CD4-positive, alpha-beta T cell treated with Interleukin-2 at 100 ng/mL for 4 hours (primary cell): ENCODE data around the gene SIM1.

Experiments
- DNase-seq: peaks from one replicate; pipeline ENCODE4 v3.0.0-alpha.2; 2020; ENCODE audit warnings: low spot score

Gene SIM1

DNA sequence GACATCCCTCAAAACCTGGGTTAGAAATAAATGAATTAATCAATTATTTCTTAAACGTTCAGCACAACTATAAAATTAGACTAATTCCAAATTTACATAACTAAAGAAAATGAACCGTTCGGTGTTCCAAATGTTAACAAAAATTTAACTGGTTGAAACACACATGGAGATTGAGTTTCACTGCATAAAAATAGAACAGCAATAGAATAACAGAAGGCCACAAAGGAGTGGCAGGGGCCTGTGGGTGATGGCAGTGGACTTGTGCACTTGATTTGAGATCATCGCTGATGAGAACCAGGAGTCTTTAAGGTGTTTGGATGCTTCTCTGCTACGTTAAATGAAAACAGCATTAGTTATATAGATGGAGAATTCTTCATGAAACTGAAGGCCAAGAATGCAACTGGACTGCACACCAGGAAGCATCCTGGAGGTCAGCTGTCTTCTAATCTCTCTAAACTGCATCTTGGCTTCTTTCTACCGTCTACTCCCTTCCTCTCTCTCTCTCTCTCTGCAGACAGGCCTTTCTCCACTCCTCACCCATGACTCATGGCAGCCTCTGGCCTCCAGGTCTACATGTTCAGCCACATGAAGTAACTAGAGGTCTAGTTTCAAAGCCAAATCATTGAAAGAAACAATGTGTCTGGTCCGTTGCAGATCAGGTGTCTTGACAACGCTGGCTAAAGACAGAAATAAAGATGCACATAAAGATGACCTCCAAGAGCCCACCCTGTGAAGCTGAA is 111.3 kb downstream of the SIM1 start:
- DNase-seq = no peak

DNA sequence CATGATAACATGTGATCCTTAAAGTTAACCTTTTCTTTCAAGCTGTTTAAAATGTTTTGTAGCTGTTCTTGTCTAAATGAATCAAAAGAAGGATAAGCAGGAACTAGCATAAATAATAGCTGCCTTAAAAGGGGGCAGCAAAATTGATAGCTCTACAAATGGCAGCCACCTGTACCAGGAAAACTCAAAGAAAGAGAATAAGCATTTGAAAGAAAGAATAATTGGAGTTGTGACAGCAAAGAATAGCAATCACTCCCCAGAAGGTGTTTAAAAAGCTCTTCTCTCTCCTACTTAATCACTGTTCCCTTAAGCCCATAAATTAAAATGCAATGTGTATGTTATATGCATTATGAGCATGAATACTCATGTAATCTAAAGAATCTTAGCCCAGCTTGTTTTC is 114.6 kb downstream of the SIM1 start:
- DNase-seq = no peak

DNA sequence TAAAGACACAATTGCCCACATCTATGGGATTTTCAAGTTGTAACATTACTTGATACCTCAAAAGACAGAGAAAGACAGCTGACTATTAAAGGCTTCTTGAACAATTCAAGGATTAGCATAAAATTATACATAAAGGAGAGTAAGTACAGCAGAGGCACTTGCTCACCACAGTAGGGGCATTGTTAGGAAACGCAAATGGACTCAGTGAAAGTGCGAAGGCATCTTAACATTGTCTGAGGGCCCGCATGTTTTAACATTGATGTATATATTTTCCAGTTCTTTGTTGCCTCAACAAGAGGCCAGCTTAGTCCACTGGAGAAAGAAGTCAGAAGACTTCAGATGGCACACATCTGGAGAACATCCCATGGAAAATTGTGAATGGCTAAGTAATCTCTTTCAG is 115.4 kb downstream of the SIM1 start:
- DNase-seq = no peak

DNA sequence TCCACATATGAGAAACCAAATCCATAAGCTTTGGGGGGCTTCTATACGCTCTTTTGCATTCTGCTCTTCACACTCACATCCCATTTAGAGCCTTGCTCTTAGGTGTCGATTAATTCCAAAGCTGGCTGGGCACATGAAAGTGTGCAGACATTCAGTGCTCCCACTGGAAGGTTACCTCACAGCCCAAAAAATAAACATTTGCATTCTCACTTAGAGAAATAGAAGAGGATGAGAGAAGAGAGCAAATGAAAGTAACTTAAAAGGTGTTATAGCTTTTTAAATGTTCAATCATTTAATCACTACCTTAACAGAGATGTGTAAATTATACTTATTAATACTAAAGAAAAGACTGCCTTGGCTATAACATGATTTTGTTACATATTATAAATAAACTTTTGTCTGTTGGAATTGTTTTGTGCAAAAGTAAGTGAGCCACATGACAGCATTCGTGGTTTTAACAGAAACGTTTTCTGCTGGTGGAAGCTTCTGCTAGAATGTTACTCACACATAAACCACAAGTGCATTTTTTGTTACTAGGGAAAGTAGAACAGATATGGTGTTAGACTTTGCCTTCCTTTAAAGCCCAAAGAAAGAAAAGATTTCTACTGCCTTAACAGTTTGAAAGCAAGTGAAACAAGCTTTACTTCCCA is 116.7 kb downstream of the SIM1 start:
- no peak for DNase-seq

DNA sequence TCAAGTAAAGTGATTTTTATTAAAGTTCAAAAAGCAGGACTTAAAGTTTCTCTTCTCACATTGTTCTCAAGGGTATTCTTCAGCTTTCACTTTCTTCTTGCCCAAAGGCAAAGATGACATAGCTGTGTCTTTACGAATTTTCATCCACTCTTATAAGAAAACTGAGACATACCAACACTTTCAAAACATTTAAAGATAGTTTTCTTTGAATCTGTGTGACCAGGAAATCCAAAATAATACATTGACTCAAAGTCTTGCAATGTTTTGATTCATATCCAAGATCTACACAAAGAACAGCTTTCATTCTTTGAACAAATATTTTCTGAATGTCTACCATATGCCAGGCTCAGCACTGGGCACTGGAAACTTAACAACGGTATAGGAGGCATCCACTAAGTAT is 117.9 kb downstream of the SIM1 start:
- DNase-seq = no peak

DNA sequence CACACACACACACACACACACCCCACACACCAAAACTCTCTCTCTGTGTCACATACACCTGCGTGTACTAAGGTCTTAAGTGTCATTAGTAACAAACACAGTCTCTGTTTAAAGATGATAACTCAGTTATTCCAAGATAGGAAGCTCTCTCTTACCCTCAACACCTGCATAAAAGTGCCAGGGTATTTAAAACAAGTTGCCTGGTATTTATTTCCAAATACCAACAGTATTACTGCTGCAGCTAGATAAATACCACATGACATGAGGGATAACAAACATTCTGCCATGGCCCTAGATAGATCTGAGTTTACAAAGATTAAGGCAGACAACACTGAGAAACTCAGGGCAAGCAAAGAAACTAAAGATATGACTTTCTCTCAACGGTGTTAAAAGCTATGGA is 118.5 kb downstream of the SIM1 start:
- no peak for DNase-seq

DNA sequence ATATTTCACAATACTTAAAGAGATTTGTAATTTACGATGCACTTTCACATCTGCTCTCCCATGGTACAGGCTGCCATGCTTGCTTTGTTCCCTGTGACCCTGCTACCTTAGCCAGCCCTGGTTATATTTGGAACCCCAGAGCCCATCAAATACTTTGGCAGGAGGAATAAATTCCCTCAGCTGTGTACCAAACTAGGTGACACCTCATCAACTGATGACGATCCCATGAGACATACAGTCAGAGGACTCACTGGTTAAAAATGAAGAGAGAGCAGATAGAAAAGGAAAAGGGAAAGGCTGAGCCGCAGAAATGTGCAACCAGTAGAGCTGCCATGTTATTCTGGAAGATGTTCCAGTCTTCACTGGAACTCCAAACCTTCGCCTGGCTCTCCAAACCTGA is 120.0 kb downstream of the SIM1 start:
- no peak for DNase-seq

DNA sequence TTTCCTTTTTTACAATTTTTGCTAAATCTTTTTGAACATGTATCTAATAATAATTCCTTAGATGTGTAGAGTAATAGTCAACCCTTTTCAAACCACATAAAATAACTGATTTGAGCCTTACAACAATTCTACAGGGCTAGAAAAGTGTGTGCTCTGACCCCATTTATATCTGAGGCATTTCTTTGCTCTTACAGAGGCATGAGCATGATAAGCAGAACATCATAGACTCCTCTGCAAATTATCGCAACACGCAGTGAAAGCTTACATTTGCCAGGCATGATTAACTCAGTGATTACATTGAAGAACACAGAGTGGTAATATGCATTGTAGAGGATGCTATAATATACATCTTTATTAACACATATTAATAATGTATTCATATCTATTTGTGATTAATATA is 120.4 kb downstream of the SIM1 start:
- DNase-seq = no peak

DNA sequence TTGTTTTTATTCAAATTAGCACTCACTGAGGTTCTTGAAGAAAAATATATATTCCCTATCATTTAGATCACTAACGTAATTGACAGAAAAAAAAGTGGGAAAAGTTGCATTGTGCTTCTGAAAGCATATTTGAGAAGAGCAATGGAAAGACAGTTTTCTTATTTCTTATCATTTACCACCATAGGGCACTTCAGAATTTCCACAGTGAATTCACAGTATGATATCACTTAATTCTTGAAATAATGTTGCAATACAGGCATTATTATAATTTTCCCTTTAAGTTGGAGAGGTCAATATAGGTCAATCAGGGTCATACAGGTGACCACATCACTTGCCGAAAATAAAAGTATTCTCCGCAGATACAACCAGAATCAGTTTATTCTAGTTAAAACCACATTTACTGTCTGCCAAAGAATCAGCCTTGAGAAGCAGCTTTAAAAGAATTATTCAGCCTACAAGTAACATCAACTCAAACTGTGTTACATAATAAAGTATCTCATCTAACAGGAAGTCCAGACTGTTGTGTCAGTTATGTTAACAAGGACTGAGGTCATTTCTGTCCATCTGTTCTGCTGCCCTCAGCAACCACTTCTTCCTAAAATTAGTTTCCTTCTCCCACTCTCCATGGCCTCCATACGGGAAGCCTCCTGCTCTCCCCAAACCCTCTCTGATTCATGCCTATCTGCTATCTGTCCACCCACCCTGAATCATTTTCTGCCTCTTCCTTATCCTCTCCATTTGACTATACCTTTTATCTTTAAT is 121.2 kb downstream of the SIM1 start:
- no peak for DNase-seq

DNA sequence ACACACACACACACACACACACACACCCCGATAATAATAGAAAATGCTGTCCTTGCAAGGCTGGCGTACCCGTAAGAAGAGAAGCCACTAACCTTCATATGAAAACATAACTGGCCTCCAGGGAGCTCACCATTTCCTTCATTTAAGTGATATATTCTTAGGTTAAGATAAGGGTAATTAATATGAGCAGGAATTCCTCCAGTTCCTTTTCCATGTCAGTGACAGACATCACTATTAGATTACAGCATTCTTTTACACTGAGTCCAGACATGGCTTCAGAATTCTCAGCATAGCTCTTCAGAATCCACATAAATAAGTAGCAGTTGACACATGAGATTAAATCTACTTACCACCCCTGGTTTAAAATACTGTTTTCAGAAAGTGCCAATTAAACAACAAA is 121.9 kb downstream of the SIM1 start:
- DNase-seq = no peak

DNA sequence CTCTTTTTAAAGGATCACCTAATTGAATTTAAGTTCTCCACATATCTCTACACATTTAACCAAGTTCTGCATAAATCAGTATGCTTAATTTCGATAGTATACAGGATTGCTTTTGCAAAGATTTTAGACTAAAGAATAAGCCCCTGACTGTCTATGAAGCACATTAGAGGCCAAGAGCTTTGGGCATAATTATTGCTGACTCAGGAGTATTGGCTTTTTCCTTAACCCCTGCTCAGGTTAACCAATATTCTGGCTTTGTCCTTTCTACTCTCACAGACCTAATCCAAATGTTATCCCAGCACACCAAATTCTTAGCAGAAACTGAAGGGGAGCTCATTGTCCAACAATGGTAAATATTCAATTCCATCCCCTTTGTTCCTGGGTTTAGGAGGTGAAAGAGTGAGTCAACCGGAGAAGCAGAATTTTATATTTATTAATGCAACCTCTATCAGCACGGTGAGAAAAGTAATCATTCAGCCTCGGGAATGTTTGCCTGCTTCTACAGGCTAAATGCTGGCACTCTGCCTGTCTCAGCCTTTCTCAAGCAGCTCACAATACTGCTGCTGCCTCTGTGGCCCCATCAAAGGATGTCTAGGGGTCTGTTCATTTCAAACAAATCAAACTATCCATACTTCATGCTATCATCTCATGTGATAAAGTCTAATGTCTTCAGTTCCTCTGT is 125.0 kb downstream of the SIM1 start:
- DNase-seq = no peak

DNA sequence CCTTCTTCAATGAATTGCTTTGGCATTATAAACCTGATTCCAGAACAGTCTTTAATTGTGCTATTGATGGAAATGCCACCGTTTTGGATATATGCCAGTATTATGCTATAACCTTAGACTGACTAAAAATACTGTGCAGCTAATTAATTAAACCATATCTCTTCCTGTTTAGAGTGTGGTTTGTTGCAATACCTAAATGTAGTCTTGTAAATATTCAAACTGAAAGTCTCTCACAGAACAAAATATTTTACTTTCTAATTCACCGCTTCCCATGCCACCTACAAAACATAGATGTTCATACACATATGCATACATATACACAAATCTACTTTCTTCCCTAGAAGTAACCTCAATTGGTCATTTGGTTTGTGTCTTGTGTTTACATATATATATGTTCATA is 126.6 kb downstream of the SIM1 start:
- DNase-seq = no peak

DNA sequence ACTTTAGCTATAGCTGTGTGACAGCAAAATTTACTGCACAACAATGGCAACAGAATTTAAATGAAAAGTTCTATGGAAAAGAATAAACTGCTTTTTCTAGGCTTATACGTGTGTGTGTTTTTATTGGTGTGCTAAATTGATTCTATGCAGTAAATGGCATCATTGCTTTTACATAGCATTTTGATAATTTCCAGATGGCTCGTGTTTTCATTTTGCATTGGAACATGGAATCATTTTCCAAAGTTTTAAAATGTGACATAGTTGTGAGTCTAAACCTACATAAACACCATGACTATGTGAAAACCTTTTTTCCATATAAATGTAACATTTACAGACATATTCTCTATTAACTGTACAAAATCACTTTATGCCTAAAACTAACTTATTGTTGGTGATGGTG is 127.8 kb downstream of the SIM1 start:
- no peak for DNase-seq

DNA sequence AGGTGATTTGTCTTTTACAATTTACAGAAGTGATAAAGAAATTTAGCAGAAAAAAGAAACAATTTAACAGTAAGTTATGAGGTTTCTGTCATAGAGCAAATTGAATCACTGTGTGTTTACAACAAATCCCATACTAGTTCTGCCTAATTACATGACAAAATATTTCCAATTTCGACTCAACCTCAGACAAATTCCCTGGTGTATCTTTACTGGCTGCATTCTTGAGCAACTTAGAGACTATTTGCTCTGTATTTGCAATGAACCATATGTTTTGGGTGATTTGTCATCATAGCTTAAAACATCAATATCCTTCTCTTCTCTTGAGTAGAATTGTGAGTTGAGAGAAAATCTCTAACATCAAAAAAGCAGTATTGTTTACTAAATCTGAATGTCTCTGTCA is 128.7 kb downstream of the SIM1 start:
- no peak for DNase-seq
